ENCODE results near the gene CDK18. TPM values are rescaled to one million over a fixed set of nuclear protein-coding genes. Genes with fewer than 3 reads are reported as not detected.

The CDK18 gene
- total and polyA plus RNA-seq, 2 of the 8 experiments (the other 6 are each of a cell fraction or from before 2014, with no cell fraction given): 31.2 to 44.0 TPM

DNA sequence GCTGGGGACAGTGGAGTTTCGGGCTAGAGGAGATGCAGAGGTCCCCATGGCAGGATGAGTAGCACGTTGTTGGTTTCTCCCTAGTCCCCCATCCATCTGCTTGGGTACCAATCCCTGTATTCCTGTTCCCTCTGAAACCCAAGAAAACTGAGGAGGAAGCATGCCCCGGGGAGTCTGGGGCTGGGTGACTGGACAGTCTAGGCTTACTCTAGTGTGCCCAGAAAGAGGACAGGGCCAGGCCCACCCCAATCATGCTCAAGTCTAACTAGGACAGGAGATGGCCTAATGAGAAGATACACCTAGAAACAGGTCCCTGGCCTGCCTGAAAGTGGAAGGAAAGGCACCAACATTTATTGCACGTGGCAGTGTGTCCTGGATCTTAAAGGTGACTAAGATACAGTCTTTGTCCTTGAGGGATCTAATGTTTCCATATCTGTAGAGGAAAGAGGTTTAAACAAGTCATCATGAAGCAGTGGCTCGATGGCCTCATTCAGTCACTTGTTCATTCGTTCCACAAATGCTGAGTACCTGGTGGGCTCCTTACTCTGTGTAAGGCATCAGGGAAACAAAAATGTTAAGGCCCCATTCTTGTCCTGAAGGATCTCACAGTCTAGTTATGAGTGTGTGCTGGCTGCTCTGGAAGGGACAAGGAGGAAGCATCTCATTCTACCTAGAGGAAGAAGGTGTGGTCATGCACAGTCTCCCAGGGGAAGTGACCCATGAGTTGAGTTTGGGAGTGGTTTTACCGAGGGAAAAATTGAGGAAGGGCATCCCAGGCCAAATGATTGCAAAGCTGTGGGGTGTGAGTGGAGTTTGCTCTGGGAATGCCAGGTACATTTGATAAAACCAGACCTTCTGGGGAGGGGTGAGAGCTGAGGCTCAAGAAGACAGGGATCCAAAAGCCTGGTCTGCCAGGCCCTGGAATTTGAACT, 10.0 kb downstream of the CDK18 start (continued):
- no peak for TF ChIP-seq BACH1 (IDR thresholded peaks at IDR 0.05; ENCODE audit: low read length)
